ENCODE data around the gene MAGI3.

DNA sequence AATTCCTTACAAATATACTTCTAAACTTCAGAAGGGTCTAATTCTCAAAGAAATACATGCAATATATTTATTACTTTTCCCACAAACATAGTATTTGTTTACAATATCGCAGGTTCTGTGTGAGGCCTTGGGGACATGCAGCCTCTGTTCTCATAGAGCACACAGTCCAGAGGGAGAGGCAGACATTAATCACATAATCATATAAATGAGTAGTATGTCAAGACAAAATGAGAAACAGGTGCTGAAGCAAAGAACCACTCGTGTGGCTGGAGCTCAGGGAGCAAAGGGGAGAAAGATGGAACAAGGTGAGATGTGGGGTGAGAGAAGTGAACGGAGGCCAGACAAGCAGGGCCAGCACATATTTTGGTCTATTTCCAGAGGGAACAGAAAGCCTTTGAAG is 26.4 kb upstream of the MAGI3 start:
- TF ChIP-seq, protein P1, sequence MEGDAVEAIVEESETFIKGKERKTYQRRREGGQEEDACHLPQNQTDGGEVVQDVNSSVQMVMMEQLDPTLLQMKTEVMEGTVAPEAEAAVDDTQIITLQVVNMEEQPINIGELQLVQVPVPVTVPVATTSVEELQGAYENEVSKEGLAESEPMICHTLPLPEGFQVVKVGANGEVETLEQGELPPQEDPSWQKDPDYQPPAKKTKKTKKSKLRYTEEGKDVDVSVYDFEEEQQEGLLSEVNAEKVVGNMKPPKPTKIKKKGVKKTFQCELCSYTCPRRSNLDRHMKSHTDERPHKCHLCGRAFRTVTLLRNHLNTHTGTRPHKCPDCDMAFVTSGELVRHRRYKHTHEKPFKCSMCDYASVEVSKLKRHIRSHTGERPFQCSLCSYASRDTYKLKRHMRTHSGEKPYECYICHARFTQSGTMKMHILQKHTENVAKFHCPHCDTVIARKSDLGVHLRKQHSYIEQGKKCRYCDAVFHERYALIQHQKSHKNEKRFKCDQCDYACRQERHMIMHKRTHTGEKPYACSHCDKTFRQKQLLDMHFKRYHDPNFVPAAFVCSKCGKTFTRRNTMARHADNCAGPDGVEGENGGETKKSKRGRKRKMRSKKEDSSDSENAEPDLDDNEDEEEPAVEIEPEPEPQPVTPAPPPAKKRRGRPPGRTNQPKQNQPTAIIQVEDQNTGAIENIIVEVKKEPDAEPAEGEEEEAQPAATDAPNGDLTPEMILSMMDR (IDR thresholded peaks at IDR 0.05; ENCODE audit: poor library complexity, severe bottlenecking): no peak
- no peak for TF ChIP-seq POLR2AphosphoS5 (IDR thresholded peaks at IDR 0.05)
- TF ChIP-seq SMC3 (conservative IDR thresholded peaks at IDR 0.05; ENCODE audit: poor library complexity): no peak
- no peak for TF ChIP-seq EP300 (conservative IDR thresholded peaks at IDR 0.05; ENCODE audit: poor library complexity, severe bottlenecking)
- no peak for TF ChIP-seq RAD21 (conservative IDR thresholded peaks at IDR 0.05)
- TF ChIP-seq, protein P2, sequence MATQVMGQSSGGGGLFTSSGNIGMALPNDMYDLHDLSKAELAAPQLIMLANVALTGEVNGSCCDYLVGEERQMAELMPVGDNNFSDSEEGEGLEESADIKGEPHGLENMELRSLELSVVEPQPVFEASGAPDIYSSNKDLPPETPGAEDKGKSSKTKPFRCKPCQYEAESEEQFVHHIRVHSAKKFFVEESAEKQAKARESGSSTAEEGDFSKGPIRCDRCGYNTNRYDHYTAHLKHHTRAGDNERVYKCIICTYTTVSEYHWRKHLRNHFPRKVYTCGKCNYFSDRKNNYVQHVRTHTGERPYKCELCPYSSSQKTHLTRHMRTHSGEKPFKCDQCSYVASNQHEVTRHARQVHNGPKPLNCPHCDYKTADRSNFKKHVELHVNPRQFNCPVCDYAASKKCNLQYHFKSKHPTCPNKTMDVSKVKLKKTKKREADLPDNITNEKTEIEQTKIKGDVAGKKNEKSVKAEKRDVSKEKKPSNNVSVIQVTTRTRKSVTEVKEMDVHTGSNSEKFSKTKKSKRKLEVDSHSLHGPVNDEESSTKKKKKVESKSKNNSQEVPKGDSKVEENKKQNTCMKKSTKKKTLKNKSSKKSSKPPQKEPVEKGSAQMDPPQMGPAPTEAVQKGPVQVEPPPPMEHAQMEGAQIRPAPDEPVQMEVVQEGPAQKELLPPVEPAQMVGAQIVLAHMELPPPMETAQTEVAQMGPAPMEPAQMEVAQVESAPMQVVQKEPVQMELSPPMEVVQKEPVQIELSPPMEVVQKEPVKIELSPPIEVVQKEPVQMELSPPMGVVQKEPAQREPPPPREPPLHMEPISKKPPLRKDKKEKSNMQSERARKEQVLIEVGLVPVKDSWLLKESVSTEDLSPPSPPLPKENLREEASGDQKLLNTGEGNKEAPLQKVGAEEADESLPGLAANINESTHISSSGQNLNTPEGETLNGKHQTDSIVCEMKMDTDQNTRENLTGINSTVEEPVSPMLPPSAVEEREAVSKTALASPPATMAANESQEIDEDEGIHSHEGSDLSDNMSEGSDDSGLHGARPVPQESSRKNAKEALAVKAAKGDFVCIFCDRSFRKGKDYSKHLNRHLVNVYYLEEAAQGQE (IDR thresholded peaks at IDR 0.05; ENCODE audit: borderline replicate concordance): no peak
- no peak for TF ChIP-seq EZH2 (IDR thresholded peaks at IDR 0.05; ENCODE audit: borderline replicate concordance, insufficient read depth, low read length, poor library complexity, severe bottlenecking)
- no peak for TF ChIP-seq TAF1 (IDR thresholded peaks at IDR 0.05; ENCODE audit: low read depth)
- TF ChIP-seq MXI1 (conservative IDR thresholded peaks at IDR 0.05; ENCODE audit: poor library complexity, severe bottlenecking): no peak

Measured in neural cell (in vitro differentiated cells).